ENCODE data around the gene NHSL2.

DNA sequence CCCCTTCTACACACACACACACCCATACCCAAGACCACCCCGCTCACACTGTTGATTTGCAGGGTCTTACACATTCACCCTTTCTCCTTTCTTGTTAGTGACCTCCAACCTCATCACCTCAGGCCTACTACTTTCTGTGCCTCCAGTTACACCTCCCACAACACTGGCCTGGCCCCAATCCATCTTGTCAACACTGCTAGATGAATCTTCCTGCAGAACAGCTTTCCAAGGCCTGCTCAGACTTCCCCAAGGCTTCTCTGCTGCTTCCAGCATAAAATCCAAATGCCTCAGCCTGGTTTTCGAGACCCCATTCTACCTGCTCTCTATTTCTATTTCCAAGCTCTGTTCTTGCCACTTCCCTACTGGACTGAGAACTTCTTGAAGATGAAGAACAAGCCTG, 79.9 kb downstream of the NHSL2 start:
- TF ChIP-seq, protein P1, sequence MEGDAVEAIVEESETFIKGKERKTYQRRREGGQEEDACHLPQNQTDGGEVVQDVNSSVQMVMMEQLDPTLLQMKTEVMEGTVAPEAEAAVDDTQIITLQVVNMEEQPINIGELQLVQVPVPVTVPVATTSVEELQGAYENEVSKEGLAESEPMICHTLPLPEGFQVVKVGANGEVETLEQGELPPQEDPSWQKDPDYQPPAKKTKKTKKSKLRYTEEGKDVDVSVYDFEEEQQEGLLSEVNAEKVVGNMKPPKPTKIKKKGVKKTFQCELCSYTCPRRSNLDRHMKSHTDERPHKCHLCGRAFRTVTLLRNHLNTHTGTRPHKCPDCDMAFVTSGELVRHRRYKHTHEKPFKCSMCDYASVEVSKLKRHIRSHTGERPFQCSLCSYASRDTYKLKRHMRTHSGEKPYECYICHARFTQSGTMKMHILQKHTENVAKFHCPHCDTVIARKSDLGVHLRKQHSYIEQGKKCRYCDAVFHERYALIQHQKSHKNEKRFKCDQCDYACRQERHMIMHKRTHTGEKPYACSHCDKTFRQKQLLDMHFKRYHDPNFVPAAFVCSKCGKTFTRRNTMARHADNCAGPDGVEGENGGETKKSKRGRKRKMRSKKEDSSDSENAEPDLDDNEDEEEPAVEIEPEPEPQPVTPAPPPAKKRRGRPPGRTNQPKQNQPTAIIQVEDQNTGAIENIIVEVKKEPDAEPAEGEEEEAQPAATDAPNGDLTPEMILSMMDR (conservative IDR thresholded peaks at IDR 0.05; ENCODE audit: low read depth, low read length): no peak
- no peak for TF ChIP-seq EZH2 (IDR thresholded peaks at IDR 0.05; ENCODE audit: borderline replicate concordance, low read depth, low read length, poor library complexity, severe bottlenecking)

Data from A673 (cell line).